Midbrain (tissue), 1 donor: ENCODE results near the gene RHOH.
"Not testable (repeated sequence)": the region's sequence is repeated elsewhere in the genome, so short reads cannot be mapped to it uniquely, and the experiment has no call there.

Source experiments
- DNase-seq: peaks from one replicate; lab custom pipeline; 2025; lab: John Stamatoyannopoulos, UW

The RHOH gene

DNA sequence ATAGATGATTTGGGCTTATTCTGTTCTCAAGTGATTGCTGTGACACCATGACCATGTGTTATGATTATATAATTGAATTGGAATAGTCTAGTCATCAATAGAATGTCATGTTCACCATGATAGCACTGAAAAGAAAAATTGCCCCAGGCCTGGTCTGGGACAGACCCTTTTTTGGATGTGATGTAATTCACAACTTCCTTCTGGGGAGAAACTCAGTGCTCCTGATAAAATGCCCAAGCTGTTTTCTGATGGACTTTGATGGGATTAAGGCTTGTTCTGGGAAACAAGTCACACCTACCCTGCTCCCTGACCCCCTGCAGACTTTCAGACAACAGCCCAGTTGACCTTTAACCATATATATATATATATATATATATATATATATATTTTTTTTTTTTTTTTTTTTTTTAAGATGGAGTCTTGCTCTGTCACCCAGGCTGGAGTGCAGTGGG is 65.3 kb downstream of the RHOH start:
- no peak for DNase-seq

DNA sequence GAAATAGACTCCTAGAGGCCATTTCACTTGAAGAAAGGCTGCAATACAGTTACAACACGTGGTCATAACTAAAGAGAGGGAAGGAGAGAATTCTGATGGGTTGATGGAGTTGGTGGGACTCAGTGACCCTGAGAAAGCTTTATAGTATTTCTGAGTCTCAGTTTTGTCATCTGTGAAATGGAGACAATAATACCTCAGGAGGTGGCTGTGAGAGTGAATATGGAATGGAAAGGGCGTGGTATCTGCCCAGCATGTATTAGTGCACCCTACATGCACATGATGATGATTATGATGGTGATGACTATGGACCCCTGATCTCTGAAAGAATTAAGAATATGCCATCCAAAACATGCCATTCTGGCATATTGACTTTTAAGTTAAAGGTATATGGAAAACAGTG is 66.0 kb downstream of the RHOH start:
- DNase-seq: no peak

DNA sequence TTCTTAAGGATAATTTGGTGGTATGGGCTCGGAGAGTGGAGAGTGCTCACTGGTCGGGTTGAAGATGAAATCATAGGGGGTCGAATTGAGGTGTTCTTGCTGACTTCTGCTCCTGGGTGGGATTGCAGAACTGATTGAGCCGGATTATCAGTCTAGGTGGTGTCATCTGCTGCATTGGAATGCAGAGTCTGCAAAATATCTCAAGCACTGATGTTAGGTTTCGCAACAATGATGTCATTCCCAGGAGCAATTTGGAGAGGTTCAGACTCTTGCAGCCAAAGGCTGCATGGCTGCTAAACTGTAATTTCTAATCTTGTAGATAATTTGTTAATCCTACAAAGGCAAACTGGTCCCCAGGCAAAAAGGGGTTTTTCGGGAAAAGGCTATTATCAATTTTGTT is 67.7 kb downstream of the RHOH start:
- no peak for DNase-seq

DNA sequence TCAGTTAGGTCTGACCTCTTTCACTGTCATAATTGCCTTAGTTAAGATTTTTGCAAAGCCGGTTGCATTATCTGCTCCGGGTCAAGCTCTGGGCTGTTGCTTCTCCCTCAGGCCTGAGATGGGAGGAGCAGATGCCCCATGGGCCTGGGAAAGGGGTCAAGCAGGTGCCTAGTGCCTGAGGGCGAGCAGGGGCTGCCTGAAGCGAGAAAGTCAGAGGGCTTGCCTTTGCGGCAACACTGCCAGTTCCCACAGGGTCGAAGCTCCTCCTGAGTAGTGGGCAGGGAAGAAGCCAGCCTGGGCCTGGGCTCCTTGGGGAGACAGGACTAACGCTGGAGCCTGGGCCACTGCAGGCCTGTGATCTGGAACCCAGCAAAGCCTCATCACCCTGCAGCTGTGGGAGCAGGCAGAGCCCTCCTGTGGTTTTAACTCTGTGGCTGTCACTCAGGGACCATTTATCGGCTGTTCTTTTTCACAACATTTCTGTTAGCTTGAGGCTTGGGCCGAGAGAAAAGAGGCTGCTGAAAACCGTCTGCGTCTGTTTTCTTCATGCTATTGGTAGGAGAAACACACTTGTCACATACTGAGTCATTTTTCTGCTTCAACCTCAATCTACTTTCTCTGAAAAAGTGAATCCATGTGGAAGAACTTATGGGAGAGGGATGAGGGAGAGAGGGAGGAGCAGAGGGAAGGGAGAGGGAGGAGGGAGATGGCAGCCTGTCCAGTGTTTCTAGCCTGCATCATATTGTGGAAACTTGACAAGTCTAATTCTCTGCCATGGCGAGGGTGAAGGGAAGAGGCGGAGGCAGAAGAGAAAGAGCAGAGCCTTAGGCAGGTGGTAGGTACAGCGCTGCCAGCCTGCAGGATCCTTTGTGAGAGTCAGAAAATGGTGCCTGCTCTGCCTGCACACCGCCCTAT is 68.4 kb downstream of the RHOH start:
- DNase-seq: no peak

DNA sequence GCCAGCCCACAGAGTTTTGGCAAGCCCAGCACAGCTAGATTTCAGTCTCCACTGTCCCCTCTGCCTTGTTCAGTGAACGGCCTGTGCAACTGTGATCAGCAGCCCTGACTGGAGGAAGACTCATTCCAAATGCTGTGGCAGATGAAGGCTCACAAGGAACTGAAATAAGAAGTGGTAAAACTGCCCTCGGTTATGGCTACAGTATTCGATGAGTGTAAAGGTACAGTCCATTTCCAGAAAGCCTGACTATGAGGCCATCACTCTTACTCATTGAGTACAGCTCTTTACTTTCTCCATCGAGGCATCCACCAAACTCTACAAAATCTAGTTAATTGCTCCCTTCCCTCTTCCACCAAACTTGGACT is 69.1 kb downstream of the RHOH start:
- DNase-seq: no peak

DNA sequence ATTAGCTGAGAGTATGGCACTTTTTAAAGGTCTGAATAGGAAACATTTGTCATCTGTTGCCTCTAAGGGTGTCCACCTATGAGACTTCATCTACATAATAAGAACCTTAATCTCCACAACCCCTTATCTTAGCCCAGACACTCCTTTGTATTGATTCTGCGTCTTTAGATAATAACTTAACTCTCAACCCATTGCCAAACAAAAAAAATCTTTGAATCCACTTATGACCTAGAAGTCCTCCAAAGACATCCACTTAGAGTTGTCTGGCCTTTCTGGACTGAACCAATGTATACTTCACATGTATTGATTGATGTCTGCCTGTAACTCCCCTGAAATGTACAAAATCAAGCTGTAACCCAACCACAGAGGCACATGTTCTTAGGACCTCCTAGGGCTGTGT is 72.3 kb downstream of the RHOH start:
- DNase-seq: no peak

DNA sequence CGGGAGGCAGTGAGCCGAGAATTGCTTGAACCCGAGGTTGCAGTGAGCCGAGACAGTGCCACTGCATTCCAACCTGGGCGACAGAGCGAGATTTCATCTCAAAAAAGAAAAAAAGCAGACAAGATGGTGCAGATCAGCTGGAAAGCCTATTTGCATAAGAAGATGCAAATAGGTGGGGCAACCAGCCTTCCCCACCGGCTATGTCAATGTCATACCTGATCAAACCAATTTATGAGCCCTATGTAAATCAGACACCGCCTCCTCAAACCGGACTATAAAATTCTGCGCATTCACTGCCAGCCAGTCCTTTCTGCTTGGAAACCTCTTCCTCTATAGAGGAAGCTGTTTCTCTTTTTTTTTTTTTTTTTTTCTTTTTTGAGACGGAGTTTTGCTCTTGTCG is 73.8 kb downstream of the RHOH start:
- no peak for DNase-seq

DNA sequence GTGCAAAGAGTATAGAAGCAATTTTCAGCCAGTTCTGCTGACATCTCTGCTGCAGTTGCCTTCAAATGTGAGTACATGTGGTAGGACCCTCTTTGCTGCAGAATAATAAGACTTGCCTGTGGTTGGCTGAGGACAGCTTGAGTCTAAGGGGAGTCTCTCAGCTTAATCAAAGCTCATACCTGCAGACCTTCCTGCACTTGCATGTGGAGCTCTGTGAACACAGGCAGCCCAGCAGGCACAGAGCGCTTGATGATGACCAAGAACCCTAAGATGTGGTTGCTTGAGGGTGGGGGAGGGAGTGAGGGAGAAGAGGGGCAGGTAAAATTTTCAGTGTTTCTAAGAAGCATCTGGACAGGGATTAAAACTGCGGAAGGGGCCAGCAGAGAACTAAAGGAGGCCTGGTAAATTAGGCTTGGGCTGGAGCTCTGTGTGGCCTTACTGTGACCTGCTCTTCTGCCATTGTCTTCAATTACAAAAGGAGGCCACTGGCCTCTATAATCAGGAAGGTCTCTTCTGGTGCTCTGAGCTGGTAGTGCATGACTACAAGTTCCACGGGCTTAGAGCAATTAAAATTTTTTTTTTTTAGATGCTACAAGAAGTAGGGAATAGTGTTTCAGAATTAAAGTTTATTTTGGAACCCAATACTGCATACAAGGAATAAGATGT is 78.4 kb downstream of the RHOH start:
- DNase-seq: no peak

DNA sequence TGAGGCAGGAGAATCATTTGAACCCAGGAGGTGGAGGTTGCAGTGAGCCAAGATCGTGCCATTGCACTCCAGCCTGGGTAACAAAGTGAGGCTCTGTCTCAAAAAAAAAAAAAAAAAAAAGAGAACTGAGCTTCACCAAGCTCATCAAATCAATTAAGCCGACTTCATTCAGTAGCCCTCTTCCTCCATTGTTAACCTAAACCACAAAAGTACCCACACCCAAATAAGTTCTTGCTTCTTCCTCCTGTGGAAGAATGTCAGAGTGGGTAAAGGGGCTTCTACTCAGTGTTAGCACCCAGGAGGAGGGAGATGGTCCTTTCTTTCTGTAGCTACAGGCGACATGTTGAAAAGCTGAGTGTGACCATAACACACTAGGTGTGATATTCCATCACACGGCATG is 79.7 kb downstream of the RHOH start:
- DNase-seq: no peak

DNA sequence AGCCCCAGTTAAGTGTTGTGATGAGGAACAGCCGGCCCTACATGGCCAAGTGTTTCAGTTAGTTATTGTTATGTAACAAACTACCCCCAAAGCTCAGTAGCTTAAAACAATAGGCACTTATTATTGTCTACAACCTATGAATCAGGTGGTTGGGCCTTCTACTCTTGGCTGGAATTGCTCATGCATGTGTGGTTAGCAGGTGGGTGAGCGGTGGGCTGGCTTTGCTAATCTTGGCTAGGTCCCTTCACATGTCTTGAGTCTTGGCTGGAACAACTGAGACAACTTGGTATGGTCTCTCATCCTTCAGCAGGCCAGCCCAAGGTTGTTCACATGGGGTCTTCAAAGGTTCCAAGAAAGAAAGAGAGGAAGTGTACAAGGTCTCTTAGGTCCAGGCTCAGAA is 83.8 kb downstream of the RHOH start:
- no peak for DNase-seq

DNA sequence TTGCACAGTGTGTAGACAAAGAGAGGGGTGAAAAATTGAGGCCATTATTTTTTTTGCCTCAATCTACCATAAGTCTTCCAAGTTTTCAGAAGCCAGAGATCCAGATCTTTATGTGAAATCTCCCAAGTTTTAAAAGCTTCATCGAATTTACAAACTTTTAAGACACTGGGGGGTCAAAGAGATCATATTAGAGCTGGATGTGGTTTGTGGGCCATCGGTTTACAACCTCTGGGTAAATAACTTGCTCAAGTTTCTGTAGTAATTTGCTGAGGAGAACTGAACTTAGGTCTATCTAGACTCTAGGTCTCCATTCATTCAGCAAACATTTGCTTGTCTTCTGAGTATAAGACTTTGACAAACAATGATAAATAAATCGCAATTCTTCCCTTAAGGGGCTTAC is 84.3 kb downstream of the RHOH start:
- DNase-seq: no peak

DNA sequence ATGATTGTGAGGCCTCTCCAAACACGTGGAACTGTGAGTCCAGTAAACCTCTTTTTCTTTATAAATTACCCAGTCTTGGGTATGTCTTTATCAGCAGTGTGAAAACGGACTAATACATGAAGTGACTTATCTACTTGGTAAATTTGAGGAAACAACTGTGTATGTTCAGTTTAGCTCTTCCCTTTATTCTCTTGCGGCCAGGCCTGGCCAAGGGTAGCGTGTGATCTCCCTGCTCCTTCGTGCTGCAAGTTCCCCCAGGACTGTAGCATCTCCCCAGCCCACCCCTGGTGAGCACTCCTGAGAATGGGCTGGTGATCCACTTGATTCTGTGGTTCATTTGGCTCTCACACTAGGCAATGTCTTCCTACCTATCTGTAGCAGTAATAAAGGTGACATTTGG is 85.1 kb downstream of the RHOH start:
- DNase-seq: no peak

DNA sequence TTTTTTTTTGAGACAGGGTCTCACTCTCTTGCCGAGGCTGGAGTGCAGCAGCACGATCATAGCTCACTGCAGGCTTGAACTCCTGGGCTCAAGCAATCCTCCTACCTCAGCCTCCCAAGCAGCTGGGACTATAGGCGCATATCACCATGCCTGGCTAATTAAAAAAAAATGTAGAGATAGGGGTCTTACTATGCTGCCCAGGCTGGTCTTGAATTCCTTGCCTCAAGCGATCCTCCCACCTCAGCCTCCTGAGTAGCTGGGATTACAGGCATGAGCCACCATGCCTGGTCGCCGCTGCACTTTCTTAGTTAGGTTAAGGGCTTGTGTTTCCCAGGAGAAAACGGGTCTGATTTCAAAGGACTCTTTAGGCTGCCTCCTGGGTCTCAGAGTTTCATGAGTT is 86.0 kb downstream of the RHOH start:
- not testable (repeated sequence) for DNase-seq

DNA sequence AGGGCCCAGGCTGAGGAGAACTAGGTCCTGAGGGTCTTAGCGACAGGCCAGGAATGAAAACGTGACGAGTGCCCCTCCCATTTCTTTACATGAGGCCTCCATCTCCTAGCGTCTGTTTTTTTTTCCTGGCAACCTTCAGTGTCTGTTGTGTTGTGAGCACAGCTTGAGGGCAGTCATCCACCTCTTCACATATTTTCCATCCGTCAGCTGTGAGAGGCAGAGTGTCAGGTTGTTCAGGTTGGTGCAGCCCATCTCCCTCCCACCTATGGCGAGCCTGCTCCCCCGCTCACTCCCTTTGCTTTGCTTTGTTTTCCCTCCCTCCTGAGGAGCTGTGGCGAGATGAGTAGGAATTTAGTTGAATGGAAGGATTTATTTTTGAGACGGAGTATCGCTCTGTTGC is 86.6 kb downstream of the RHOH start:
- no peak for DNase-seq

DNA sequence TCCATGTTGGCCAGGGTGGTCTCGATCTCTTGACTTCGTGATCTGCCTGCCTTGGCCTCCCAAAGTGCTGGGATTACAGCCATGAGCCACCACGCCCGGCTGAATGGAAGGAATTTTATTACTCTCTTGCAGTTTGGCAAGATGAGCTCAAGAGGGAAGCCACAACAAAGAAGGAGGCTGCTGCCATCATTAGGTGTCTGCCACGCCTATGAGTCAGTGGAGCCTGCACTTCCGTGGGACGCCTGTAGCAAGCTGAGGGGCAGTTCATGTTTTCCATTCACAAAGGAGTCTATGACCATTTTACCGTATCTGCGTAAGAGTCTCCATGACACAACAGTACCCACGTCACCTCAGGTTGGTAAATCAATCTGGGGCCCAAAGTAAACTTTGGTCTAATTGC is 87.1 kb downstream of the RHOH start:
- no peak for DNase-seq

DNA sequence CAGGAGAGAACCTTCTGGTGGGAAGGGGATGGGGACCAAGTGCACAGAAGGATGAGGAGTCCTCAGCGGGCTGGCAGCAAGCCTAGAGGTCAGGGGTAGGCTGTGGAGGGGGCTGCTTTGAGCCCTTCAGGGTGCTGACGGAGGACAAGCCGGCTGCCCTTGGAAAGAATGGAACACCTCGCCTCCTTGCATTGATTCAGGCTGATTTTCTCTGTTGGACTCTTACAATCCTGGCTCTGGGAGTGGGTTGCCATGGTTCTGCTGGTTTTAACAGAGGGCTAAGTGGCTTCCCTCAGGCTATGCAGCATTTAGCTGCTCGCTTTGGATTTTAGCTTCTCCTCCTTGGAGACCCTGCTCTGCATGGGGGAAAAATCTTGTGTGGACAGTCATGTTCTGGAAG is 88.9 kb downstream of the RHOH start:
- DNase-seq: no peak

DNA sequence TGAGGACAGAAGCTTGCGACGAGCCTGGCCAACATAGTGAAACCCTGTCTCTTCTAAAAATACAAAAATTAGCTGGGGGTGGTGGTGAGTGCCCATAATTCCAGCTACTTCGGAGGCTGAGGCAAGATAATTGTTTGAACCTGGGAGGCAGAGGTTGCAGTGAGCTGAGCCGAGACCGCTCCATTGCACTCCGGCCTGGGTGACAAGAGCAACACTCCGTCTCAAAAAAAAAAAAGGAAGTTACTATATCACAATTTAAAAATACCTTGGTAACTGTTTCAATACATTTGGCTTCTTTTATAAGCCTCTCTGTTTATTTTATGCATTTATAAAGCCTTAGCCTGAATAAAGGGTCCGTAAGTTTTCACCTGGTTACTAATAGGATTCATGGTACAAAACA is 91.7 kb downstream of the RHOH start:
- no peak for DNase-seq

DNA sequence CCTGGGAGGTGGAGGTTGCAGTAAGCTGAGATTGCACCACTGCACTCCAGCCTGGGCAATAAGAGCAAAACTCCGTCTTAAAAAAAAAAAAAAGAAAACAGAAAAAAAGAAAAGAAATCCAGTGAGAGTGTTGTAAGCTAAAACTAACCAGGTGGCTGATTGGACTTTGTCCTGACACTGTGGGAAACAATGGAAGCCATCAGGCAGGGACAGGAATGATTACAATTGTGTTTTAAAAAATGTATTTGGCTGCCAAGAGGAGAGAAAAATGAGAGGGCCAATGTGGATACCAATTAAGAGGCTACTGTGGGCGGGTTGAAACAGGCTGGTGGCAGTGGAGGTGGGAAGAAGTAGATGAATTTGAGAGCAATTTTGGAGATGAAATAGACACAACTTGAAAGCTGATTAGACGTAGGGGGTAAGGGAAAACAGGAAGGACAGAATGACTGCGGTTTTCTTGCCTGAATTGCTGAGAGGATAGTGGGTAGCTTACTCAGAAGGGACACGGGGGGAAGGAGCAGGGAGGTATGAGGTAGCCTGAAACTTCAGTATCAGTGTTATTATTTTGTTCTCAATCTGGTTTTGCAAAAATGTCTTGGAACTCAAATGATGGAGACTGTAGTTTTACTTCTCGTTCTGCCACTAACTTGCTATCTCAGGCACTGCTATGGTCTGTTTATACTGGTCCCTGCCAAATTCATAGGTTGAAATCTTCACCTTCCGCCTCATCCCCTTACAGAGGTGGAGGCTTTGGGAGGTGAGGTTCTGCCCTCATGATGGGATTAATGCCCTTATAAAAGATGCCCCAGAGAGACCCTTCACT is 92.7 kb downstream of the RHOH start:
- no peak for DNase-seq

DNA sequence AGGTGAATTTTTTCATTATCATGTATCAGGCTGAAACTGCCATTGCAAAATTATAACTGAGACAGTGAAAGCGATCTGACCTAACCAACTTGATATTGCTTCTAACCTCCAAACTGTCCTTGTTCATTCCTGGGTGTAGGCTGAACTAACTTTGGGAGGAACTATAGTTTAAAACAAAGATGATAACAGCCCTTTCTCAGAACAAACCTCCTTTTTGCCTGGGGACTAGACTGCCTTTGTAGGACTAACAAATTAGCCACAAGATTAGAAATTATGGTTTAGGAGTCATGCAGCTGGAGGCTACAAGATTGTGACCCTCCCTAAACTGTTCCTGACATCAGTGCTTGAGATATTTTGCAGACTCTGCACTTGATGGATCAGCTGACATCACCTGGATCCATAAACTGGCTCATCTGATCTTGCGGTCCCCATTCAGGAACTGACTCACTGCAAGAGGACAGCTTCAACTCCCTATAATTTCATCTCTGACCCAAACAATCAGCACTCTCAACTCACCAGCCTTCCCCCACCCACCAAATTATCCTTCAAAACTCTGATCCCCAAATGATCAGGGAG is 93.9 kb downstream of the RHOH start:
- DNase-seq: not testable (repeated sequence)

DNA sequence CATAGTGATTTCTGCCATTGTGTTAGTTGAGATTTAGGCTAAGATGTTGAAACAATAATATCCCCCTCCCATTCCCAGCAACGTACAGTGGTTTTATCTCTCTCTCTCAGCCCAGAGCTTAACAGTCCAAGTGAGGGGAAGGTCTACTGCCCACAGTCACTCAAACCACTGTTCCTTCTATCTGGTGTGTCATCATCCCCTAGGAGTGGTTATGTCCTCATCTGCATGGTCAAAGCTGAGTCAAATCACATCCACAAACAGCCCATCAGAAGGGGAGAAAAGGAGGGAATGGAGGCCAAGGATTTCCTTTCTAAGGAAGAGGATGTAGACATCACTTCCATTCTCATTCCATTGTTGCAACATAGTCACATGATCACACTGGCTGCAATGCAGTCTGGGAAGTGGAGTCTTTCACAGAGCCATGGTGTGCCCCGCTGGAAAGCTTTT is 95.5 kb downstream of the RHOH start:
- DNase-seq: no peak

DNA sequence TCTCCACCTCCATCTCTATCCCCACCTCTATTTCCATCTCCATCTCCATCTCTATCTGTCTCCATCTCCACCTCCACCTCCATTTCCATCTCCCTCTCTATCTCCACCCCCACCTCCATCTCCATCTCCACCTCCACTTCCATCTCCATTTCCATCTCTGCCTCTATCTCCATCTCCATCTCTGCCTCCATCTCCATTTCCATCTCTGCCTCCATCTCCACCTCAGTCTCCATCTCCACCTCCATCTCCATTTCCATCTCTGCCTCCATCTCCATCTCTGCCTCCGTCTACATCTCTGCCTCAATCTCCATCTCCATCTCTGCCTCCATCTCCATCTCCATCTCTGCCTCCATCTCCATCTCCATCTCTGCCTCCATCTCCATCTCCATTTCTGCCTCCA is 97.5 kb downstream of the RHOH start:
- no peak for DNase-seq

DNA sequence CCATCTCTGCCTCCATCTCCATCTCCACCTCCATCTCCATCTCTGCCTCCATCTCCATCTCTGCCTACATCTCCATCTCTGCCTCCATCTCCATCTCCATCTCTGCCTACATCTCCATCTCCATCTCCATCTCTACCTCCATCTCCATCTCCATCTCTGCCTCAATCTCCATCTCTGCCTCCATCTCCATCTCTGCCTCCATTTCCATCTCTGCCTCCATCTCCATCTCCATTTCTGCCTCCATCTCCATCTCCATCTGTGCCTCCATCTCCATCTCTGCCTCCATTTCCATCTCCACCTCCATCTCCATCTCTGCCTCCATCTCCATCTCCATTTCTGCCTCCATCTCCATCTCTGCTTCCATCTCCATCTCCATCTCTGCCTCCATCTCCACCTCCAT is 98.2 kb downstream of the RHOH start:
- DNase-seq: not testable (repeated sequence)
